B cell (primary cell): Measurements from ENCODE around the gene CCDC80. TPM values are rescaled to one million over a fixed set of nuclear protein-coding genes. Genes with fewer than 3 reads are reported as not detected.

Experiments
- ATAC-seq: fragments of 200-7000 bp; cut with Tn5 transposase; one replicate; pipeline ENCODE4 v1.10.0; 2021; ENCODE audit warnings: low read depth, mild to moderate bottlenecking, moderate number of reproducible peaks, moderate library complexity
- CTCF ChIA-PET: fragments of 350-600 bp; sonication (Branson Sonifier 250); formaldehyde crosslinking; loops from one replicate; lab custom pipeline; 2021; ENCODE audit warnings: antibody characterized with exemption, inconsistent platforms; lab: Charles Lee
- POLR2A ChIA-PET: fragments of 350-600 bp; sonication (Branson Sonifier 250); formaldehyde crosslinking; loops from one replicate; lab custom pipeline; 2021; ENCODE audit warnings: antibody characterized with exemption; lab: Charles Lee
- DNase-seq: peaks from one replicate; pipeline ENCODE4 v3.0.0; 2013
- H2AFZ ChIP-seq: 2 replicates; pipeline ENCODE4 v1.6.1; 2012; ENCODE audit warnings: mild to moderate bottlenecking, low read depth, low read length; ENCODE audit not compliant: insufficient read depth, poor library complexity, severe bottlenecking
- H3K27ac ChIP-seq, 2 donors: 1 replicate in 1 of 2; 2 replicates in 1 of 2; pipeline ENCODE4 v1.5.1; 2012 to 2013; ENCODE audit warnings: low read length in 2 of 2, mild to moderate bottlenecking in 2 of 2, moderate library complexity in 1 of 2
- H3K27me3 ChIP-seq, 4 experiments: fragments of 200-600 bp in 1 of 4; sonication (generic) in 1 of 4; replicated peaks in 1 of 4; 1 replicate in 2 of 4; 2 replicates in 2 of 4; pipeline versions ENCODE4 v1.6.1 to v1.7.0; 2013 to 2016; ENCODE audit warnings: low read length in 3 of 4, mild to moderate bottlenecking in 2 of 4, mixed read lengths in 1 of 4, moderate library complexity in 1 of 4; ENCODE audit not compliant: insufficient read depth in 4 of 4, control insufficient read depth in 3 of 4; ENCODE audit errors: control extremely low read depth in 1 of 4
- H3K36me3 ChIP-seq, 2 experiments: replicated peaks in 1 of 2; 1 replicate in 1 of 2; 2 replicates in 1 of 2; pipeline versions ENCODE4 v1.6.1 to v1.7.1; 2013; ENCODE audit warnings: low read length in 1 of 2; ENCODE audit not compliant: insufficient read depth in 2 of 2, control insufficient read depth in 1 of 2; ENCODE audit errors: control extremely low read depth in 1 of 2, extremely low read depth in 1 of 2
- H3K4me1 ChIP-seq, 2 donors: fragments of 200-600 bp in 1 of 2; sonication (generic) in 1 of 2; 1 replicate in 1 of 2; 2 replicates in 1 of 2; pipeline versions ENCODE4 v1.5.1 to v1.6.1; 2013 to 2017; ENCODE audit warnings: low read length in 2 of 2; ENCODE audit not compliant: control insufficient read depth in 2 of 2, insufficient read depth in 2 of 2
- H3K4me2 ChIP-seq: replicated peaks from 2 replicates; pipeline ENCODE3; 2012; ENCODE audit warnings: mild to moderate bottlenecking, low read depth, low read length; ENCODE audit not compliant: poor library complexity, severe bottlenecking
- H3K4me3 ChIP-seq, 5 experiments: fragments of 200-600 bp in 1 of 5; sonication (generic) in 1 of 5; 1 replicate in 3 of 5; 2 replicates in 2 of 5; pipeline versions ENCODE4 v1.5.1 to v1.7.0; 2011 to 2016; ENCODE audit warnings: low read length in 4 of 5, mild to moderate bottlenecking in 4 of 5, low read depth in 2 of 5, control low read depth in 1 of 5, moderate library complexity in 1 of 5; ENCODE audit not compliant: insufficient read depth in 1 of 5; ENCODE audit errors: control extremely low read depth in 1 of 5, extremely low read depth in 1 of 5
- H3K79me2 ChIP-seq: fragments of 200-600 bp; sonication (generic); one replicate; pipeline ENCODE4 v1.6.0; 2016; ENCODE audit warnings: low read length; ENCODE audit not compliant: control insufficient read depth, insufficient read depth
- H3K9ac ChIP-seq: fragments of 200-600 bp; sonication (generic); 2 replicates; pipeline ENCODE4 v1.6.1; 2017; ENCODE audit warnings: mild to moderate bottlenecking, low read length, moderate library complexity
- H3K9me3 ChIP-seq, 3 donors: one replicate each; pipeline versions ENCODE4 v1.6.1 to v1.7.1; 2013; ENCODE audit warnings: low read length in 2 of 3; ENCODE audit not compliant: control insufficient read depth in 2 of 3, insufficient read depth in 1 of 3; ENCODE audit errors: control extremely low read depth in 1 of 3
- H4K20me1 ChIP-seq: 2 replicates; pipeline ENCODE4 v1.6.0; 2012; ENCODE audit warnings: mild to moderate bottlenecking, low read length; ENCODE audit not compliant: insufficient read depth, control insufficient read depth, poor library complexity, severe bottlenecking
- H3K27ac Mint-ChIP-seq: one replicate; pipeline ENCODE4 v1.8.0; 2021; ENCODE audit warnings: mixed read lengths
- H3K27me3 Mint-ChIP-seq: one replicate; pipeline ENCODE4 v1.8.0; 2021; ENCODE audit warnings: mixed read lengths
- H3K4me1 Mint-ChIP-seq: one replicate; pipeline ENCODE4 v1.8.0; 2021; ENCODE audit warnings: mixed read lengths
- H3K4me3 Mint-ChIP-seq: one replicate; pipeline ENCODE4 v1.8.0; 2021; ENCODE audit warnings: mixed read lengths
- H3K9me3 Mint-ChIP-seq: one replicate; pipeline ENCODE4 v1.8.0; 2022; ENCODE audit warnings: mixed read lengths; ENCODE audit not compliant: insufficient read depth
- EZH2 ChIP-seq: IDR thresholded peaks from 2 replicates; pipeline ENCODE4 v1.6.1; 2012; ENCODE audit warnings: borderline replicate concordance, low read depth, mild to moderate bottlenecking, moderate library complexity, low read length; ENCODE audit not compliant: insufficient read depth, poor library complexity, severe bottlenecking
- WGBS: methylation state at CpG from one replicate; pipeline ENCODE4 v1.1.5; 2013; ENCODE audit warnings: missing lambda C conversion rate; ENCODE audit not compliant: insufficient coverage; 5-methylcytosine and 5-hydroxymethylcytosine counted together
- intact Hi-C: fragments of 100-400 bp; cut with micrococcal nuclease; formaldehyde crosslinking; loops from one replicate; pipeline ENCODE4 v1.10.0; 2022
- polyA plus RNA-seq: library from polyadenylated mRNA; depleted of rRNA; stranded (reverse); fragments of >200 nt; gene quantifications from 2 replicates; pipeline ENCODE4 v1.2.3, GENCODE V29; 2012
- total RNA-seq, 2 donors: library from RNA; stranded (reverse); fragments of 120-200 nt in 1 of 2; gene quantifications; 1 replicate in 1 of 2; 2 replicates in 1 of 2; pipeline versions ENCODE4 v1.2.3 to v1.2.4, GENCODE V29; 2013 to 2022
- TF ChIP-seq, protein P1 (sequence below): fragments of 200-600 bp; IDR thresholded peaks from one replicate; pipeline ENCODE4 v1.8.0; 2022; ENCODE audit warnings: antibody characterized with exemption, mild to moderate bottlenecking

Gene CCDC80
- total and polyA plus RNA-seq, 2 donors (not counting 1 experiment from before 2014, with no cell fraction given) = under 0.01 TPM; not detected in 1

- no peak overlapping the region for H3K4me3 ChIP-seq
- H3K4me1 ChIP-seq = no peaks in the 10 kb centered on the region
- ChIA-PET POLR2A (no interaction called here), CTCF (no interaction called here)
- no peaks in the 10 kb centered on the region for H4K20me1 ChIP-seq
- ATAC-seq (no peak), DNase-seq (no peak)
- H2AFZ ChIP-seq = no peak overlapping the region
- intact Hi-C loops = no loop called here
- H3K36me3 ChIP-seq = no peaks in the 10 kb centered on the region
- H3K9me3 ChIP-seq = no peaks in the 10 kb centered on the region
- H3K79me2 ChIP-seq = no peaks in the 10 kb centered on the region
- Mint-ChIP-seq H3K4me3 (no peak overlapping the region), H3K27ac (no peak overlapping the region), H3K4me1 (no peaks in the 10 kb centered on the region), H3K9me3 (no peaks in the 10 kb centered on the region), H3K27me3 (no peaks in the 10 kb centered on the region)
- H3K27ac ChIP-seq = no peak overlapping the region
- H3K4me2 ChIP-seq = no peak overlapping the region
- H3K27me3 ChIP-seq = no peaks in the 10 kb centered on the region
- TF ChIP-seq, protein P1, sequence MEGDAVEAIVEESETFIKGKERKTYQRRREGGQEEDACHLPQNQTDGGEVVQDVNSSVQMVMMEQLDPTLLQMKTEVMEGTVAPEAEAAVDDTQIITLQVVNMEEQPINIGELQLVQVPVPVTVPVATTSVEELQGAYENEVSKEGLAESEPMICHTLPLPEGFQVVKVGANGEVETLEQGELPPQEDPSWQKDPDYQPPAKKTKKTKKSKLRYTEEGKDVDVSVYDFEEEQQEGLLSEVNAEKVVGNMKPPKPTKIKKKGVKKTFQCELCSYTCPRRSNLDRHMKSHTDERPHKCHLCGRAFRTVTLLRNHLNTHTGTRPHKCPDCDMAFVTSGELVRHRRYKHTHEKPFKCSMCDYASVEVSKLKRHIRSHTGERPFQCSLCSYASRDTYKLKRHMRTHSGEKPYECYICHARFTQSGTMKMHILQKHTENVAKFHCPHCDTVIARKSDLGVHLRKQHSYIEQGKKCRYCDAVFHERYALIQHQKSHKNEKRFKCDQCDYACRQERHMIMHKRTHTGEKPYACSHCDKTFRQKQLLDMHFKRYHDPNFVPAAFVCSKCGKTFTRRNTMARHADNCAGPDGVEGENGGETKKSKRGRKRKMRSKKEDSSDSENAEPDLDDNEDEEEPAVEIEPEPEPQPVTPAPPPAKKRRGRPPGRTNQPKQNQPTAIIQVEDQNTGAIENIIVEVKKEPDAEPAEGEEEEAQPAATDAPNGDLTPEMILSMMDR = no peak
- TF ChIP-seq EZH2 = no peak
- no peak overlapping the region for H3K9ac ChIP-seq
Observed at GRCh38 chr3:112656043-112656442, 15.1 kb upstream of the CCDC80 start.

DNA sequence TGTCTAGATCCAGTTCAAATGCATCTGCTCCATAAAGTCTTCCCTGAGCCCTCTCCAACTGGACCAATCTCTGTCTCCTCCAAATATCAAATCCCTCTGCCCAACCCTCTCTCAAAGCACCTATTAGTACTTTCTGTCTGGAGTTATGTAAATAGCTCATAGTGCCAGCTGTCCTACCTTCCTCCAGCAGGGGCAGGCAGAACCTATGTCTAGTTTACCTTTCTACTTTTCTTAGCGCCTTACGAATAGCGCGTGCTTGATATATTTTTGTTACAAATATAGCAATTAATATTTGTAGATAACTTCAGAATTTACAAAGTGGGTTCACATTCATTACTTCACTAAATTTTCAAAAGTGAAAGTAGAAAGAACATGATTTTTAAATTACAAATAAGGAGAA, 14.0 kb upstream of the CCDC80 start:
- H3K79me2 ChIP-seq = no peaks in the 10 kb centered on the region
- intact Hi-C loops = no loop called here
- no peak overlapping the region for H2AFZ ChIP-seq
- H3K36me3 ChIP-seq = no peaks in the 10 kb centered on the region
- Mint-ChIP-seq H3K27ac (no peak overlapping the region), H3K4me1 (no peaks in the 10 kb centered on the region), H3K27me3 (no peaks in the 10 kb centered on the region), H3K4me3 (no peak overlapping the region), H3K9me3 (no peaks in the 10 kb centered on the region)
- TF ChIP-seq EZH2 = no peak
- TF ChIP-seq, protein P1 = no peak
- CTCF ChIA-PET = interaction anchor here (1.1 kb wide), 1 partner anchor 317 kb away, joined by 3 read pairs; no protein-coding TSS in a partner anchor
- POLR2A ChIA-PET = no interaction called here
- ATAC-seq (no peak), DNase-seq (no peak)
- H3K27ac ChIP-seq = no peak overlapping the region
- H3K4me2 ChIP-seq = no peak overlapping the region
- H4K20me1 ChIP-seq = no peaks in the 10 kb centered on the region
- no peak overlapping the region for H3K4me3 ChIP-seq
- no peaks in the 10 kb centered on the region for H3K27me3 ChIP-seq
- H3K4me1 ChIP-seq = no peaks in the 10 kb centered on the region
- no peaks in the 10 kb centered on the region for H3K9me3 ChIP-seq
- no peak overlapping the region for H3K9ac ChIP-seq
- WGBS = no CpG with 5 or more reads among the region's 4 CpGs
